ENCODE measurements around the gene ITGA5.

DNA sequence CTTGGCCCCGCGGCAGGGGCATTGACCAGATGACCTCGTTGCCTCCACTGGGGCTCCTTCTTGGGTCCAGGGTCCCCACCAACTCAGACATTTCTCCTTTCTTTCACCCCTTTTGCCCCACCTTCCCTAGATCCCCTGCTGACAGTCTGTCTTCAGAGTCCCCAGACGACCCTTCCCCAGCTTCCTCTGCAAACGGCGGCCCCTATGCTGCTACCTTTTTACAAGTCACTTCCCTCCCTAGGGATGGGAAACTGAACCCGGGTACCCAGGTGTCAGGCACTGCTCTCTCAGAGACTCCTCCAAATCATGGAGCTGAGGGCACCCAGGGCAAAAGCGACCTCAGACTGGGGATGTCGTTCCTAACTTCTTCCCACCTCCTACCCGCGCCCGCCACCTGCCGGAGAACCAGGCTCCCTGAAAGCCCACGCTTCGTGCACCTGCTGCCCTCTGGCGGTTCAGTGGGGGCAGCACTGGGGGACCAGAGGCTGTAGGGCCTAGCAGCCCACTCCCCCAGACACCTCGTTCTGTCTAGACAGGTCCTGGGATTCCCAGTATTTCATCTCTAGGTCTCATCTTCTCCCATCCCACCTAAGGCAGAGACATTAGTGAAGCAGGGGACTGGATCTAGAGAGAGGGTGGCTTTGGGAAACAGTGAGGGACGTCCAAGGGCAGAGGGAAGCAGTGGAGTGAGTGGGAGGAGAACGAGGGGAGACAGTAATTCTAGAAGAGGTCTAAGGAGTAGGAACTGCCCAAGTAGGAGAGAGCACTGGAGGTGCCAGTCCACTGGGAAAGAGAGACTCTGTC lies 39.5 kb downstream of the ITGA5 start:
- TF ChIP-seq, protein P1, sequence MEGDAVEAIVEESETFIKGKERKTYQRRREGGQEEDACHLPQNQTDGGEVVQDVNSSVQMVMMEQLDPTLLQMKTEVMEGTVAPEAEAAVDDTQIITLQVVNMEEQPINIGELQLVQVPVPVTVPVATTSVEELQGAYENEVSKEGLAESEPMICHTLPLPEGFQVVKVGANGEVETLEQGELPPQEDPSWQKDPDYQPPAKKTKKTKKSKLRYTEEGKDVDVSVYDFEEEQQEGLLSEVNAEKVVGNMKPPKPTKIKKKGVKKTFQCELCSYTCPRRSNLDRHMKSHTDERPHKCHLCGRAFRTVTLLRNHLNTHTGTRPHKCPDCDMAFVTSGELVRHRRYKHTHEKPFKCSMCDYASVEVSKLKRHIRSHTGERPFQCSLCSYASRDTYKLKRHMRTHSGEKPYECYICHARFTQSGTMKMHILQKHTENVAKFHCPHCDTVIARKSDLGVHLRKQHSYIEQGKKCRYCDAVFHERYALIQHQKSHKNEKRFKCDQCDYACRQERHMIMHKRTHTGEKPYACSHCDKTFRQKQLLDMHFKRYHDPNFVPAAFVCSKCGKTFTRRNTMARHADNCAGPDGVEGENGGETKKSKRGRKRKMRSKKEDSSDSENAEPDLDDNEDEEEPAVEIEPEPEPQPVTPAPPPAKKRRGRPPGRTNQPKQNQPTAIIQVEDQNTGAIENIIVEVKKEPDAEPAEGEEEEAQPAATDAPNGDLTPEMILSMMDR (IDR thresholded peaks at IDR 0.05 in 8 of 11, conservative IDR thresholded peaks at IDR 0.05 in 3 of 11): peak; percentile 97 to 100 (median 100)
- TF ChIP-seq POLR2A (IDR thresholded peaks at IDR 0.05): no peak

Data from spleen (tissue), 7 donors.